ENCODE measurements around the gene PTPRA. TPM values are rescaled to one million over a fixed set of nuclear protein-coding genes. Genes with fewer than 3 reads are reported as not detected.

Gene PTPRA
- polyA plus RNA-seq, 1 donor (not counting 4 experiments of a cell fraction or from before 2014, with no cell fraction given): 53.3 TPM

- TF ChIP-seq, protein P1, sequence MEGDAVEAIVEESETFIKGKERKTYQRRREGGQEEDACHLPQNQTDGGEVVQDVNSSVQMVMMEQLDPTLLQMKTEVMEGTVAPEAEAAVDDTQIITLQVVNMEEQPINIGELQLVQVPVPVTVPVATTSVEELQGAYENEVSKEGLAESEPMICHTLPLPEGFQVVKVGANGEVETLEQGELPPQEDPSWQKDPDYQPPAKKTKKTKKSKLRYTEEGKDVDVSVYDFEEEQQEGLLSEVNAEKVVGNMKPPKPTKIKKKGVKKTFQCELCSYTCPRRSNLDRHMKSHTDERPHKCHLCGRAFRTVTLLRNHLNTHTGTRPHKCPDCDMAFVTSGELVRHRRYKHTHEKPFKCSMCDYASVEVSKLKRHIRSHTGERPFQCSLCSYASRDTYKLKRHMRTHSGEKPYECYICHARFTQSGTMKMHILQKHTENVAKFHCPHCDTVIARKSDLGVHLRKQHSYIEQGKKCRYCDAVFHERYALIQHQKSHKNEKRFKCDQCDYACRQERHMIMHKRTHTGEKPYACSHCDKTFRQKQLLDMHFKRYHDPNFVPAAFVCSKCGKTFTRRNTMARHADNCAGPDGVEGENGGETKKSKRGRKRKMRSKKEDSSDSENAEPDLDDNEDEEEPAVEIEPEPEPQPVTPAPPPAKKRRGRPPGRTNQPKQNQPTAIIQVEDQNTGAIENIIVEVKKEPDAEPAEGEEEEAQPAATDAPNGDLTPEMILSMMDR (optimal IDR thresholded peaks at IDR 0.05 in 1 of 3, IDR thresholded peaks at IDR 0.05 in 1 of 3, conservative IDR thresholded peaks at IDR 0.05 in 1 of 3; ENCODE audit: extremely low read depth in 1 of 3, insufficient read depth in 2 of 3, low read length in 3 of 3): no peak
- no peak for TF ChIP-seq EZH2 (IDR thresholded peaks at IDR 0.05; ENCODE audit: low read length)
- dilution Hi-C loops (cut with MboI; ENCODE audit: extremely low pct_ligation_motif_present, low sequenced_read_pairs): no loop called here
- H3K4me3 ChIP-seq (ENCODE audit: control insufficient read depth in 2 of 3, extremely low read depth in 1 of 3, insufficient read depth in 2 of 3, low read depth in 1 of 3, low read length in 3 of 3): no peak overlapping the region
Observed at GRCh38 chr20:3071266-3071609, 198.0 kb downstream of the PTPRA start.

DNA sequence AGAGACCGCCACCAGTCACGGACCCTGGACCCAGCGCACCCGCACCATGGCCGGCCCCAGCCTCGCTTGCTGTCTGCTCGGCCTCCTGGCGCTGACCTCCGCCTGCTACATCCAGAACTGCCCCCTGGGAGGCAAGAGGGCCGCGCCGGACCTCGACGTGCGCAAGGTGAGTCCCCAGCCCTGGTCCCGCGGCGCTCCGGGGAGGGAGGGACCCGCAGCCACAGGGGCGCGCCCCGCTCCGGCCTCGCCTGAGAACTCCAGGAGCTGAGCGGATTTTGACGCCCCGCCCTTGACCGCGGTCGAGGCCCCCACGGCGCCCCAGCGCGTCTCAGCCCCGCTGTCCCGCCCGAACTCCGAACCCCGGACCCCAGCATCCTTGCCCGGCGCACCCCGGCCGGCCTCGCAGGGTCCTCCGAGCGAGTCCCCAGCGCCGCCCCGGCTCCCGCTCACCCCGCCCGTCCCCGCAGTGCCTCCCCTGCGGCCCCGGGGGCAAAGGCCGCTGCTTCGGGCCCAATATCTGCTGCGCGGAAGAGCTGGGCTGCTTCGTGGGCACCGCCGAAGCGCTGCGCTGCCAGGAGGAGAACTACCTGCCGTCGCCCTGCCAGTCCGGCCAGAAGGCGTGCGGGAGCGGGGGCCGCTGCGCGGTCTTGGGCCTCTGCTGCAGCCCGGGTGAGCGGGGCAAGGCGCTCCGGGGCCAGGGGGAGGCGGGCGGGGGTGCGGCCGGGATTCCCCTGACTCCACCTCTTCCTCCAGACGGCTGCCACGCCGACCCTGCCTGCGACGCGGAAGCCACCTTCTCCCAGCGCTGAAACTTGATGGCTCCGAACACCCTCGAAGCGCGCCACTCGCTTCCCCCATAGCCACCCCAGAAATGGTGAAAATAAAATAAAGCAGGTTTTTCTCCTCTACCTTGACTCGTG lies 198.6 kb downstream of the PTPRA start, which contains the start of gene OXT:
Gene OXT, plus strand, starts transcription at position 11 of the 920 bp plus-strand sequence. Its CDS starts 36 bp downstream, at position 47.
- FAIRE-seq: no peak
- DNase-seq (ENCODE audit: low read depth, low spot score): no peak
- no peaks in the 10 kb centered on the region for H3K36me3 ChIP-seq (ENCODE audit: control insufficient read depth in 2 of 2, extremely low read depth in 1 of 2, insufficient read depth in 2 of 2, low read length in 2 of 2)
- no peak within 1 kb of the TSS for H2AFZ ChIP-seq (ENCODE audit: control insufficient read depth, low read length)
- no peaks in the 10 kb centered on the region for H3K9me3 ChIP-seq (ENCODE audit: control insufficient read depth, low read depth, low read length)
- H3K4me2 ChIP-seq (ENCODE audit: control insufficient read depth, extremely low read depth, insufficient read depth, low read depth, low read length): peak within 1 kb of the TSS; percentile 10
- H3K9me1 ChIP-seq (ENCODE audit: control insufficient read depth, extremely low read depth, insufficient read depth, low read length): no peaks in the 10 kb centered on the region
- H4K20me1 ChIP-seq (ENCODE audit: control insufficient read depth, extremely low read depth, insufficient read depth, low read length): no peaks in the 10 kb centered on the region
- peak within 1 kb of the TSS in 1 of 3 experiments; percentile 7 for H3K4me3 ChIP-seq (ENCODE audit: control insufficient read depth in 2 of 3, extremely low read depth in 1 of 3, insufficient read depth in 2 of 3, low read depth in 1 of 3, low read length in 3 of 3)
- no peaks in the 10 kb centered on the region for H3K4me1 ChIP-seq (ENCODE audit: control insufficient read depth, extremely low read depth, insufficient read depth, low read length)
- TF ChIP-seq, protein P1 (optimal IDR thresholded peaks at IDR 0.05 in 1 of 3, IDR thresholded peaks at IDR 0.05 in 1 of 3, conservative IDR thresholded peaks at IDR 0.05 in 1 of 3; ENCODE audit: extremely low read depth in 1 of 3, insufficient read depth in 2 of 3, low read length in 3 of 3): no peak
- peak; percentile 77 for TF ChIP-seq EZH2 (IDR thresholded peaks at IDR 0.05; ENCODE audit: low read length)
- no peaks in the 10 kb centered on the region for H3K79me2 ChIP-seq (ENCODE audit: control insufficient read depth, insufficient read depth, low read length)
- peaks cover 25% of the 10 kb centered on the region for H3K27me3 ChIP-seq (ENCODE audit: control insufficient read depth, extremely low read depth, insufficient read depth, low read length)
- no peak within 1 kb of the TSS for H3K27ac ChIP-seq (ENCODE audit: control insufficient read depth, insufficient read depth, low read length)
- dilution Hi-C loops (cut with MboI; ENCODE audit: extremely low pct_ligation_motif_present, low sequenced_read_pairs): no loop called here
- no peak within 1 kb of the TSS for H3K9ac ChIP-seq (ENCODE audit: control insufficient read depth, extremely low read depth, insufficient read depth, low read length)

More at GRCh38 chr20:3071266-3071609, 198.0 kb downstream of the PTPRA start:
- Histone ChIP-seq H3K4me1 (ENCODE audit: control insufficient read depth, extremely low read depth, insufficient read depth, low read length) (no peaks in the 10 kb centered on the region), H3K9me3 (ENCODE audit: control insufficient read depth, low read depth, low read length) (no peaks in the 10 kb centered on the region), H3K9ac (ENCODE audit: control insufficient read depth, extremely low read depth, insufficient read depth, low read length) (no peak overlapping the region), H3K79me2 (ENCODE audit: control insufficient read depth, insufficient read depth, low read length) (no peaks in the 10 kb centered on the region), H3K4me2 (ENCODE audit: control insufficient read depth, extremely low read depth, insufficient read depth, low read depth, low read length) (no peak overlapping the region), H2AFZ (ENCODE audit: control insufficient read depth, low read length) (no peak overlapping the region), H4K20me1 (ENCODE audit: control insufficient read depth, extremely low read depth, insufficient read depth, low read length) (no peaks in the 10 kb centered on the region), H3K27me3 (ENCODE audit: control insufficient read depth, extremely low read depth, insufficient read depth, low read length) (peaks cover 25% of the 10 kb centered on the region), H3K36me3 (ENCODE audit: control insufficient read depth in 2 of 2, extremely low read depth in 1 of 2, insufficient read depth in 2 of 2, low read length in 2 of 2) (no peaks in the 10 kb centered on the region), H3K27ac (ENCODE audit: control insufficient read depth, insufficient read depth, low read length) (no peak overlapping the region), H3K9me1 (ENCODE audit: control insufficient read depth, extremely low read depth, insufficient read depth, low read length) (no peaks in the 10 kb centered on the region)
- no peak for FAIRE-seq
- no peak for DNase-seq (ENCODE audit: low read depth, low spot score)

Data from keratinocyte (primary cell).